Aorta (tissue), 5 donors: ENCODE measurements around the gene FCRLB. TPM values are rescaled to one million over a fixed set of nuclear protein-coding genes. Genes with fewer than 3 reads are reported as not detected.
"Not testable (repeated sequence)": the region's sequence is repeated elsewhere in the genome, so short reads cannot be mapped to it uniquely, and the experiment has no call there.

ENCODE experiments used
- ATAC-seq: fragments of 200-7000 bp; cut with Tn5 transposase; one replicate; pipeline ENCODE4 v1.9.1; 2022; ENCODE audit warnings: moderate library complexity; ENCODE audit not compliant: low FRiP score
- DNase-seq, 2 donors: peaks; one replicate each; pipeline ENCODE4 v3.0.0-alpha.2; 2020
- H3K27ac ChIP-seq, 2 donors: one replicate each; pipeline ENCODE4 v1.5.1; 2013; ENCODE audit warnings: low read length in 2 of 2, mild to moderate bottlenecking in 2 of 2, moderate library complexity in 2 of 2, control low read depth in 1 of 2, inconsistent platforms in 1 of 2, low read depth in 1 of 2
- H3K27me3 ChIP-seq, 2 donors: one replicate each; pipeline ENCODE4 v1.6.1; 2013; ENCODE audit warnings: control low read depth in 1 of 2, low read length in 1 of 2, mild to moderate bottlenecking in 1 of 2, moderate library complexity in 1 of 2; ENCODE audit not compliant: insufficient read depth in 2 of 2, control insufficient read depth in 1 of 2
- H3K36me3 ChIP-seq, 2 donors: one replicate each; pipeline ENCODE4 v1.6.1; 2013; ENCODE audit warnings: control low read depth in 1 of 2, low read length in 1 of 2, mild to moderate bottlenecking in 1 of 2; ENCODE audit not compliant: insufficient read depth in 2 of 2, control insufficient read depth in 1 of 2
- H3K4me1 ChIP-seq, 2 donors: one replicate each; pipeline ENCODE4 v1.6.1; 2013; ENCODE audit warnings: low read length in 2 of 2, control low read depth in 1 of 2, mild to moderate bottlenecking in 1 of 2, moderate library complexity in 1 of 2; ENCODE audit not compliant: insufficient read depth in 2 of 2, control insufficient read depth in 1 of 2
- H3K4me3 ChIP-seq, 2 donors: one replicate each; pipeline ENCODE4 v1.5.1; 2013; ENCODE audit warnings: low read length in 2 of 2, control low read depth in 1 of 2, mild to moderate bottlenecking in 1 of 2
- H3K9me3 ChIP-seq: one replicate; pipeline ENCODE4 v1.6.1; 2013; ENCODE audit warnings: mild to moderate bottlenecking, low read length; ENCODE audit not compliant: control insufficient read depth
- WGBS, 2 donors: extraction: QIAGEN DNeasy Blood & Tissue Kit; methylation state at CpG; one replicate each; pipeline ENCODE4 v1.1.7; 2013; 5-methylcytosine and 5-hydroxymethylcytosine counted together
- intact Hi-C, 2 donors: fragments of 100-400 bp; cut with DNase I; formaldehyde crosslinking; loops; one replicate each; pipeline versions ENCODE4 v1.14.2 to v1.15.0; 2022
- long read RNA-seq, 2 donors: library from polyadenylated mRNA; unstranded; transcript quantifications; one replicate each; pipeline ENCODE4 v2.0.0, GENCODE V29; 2020 to 2021
- polyA plus RNA-seq, 2 donors: library from polyadenylated mRNA; stranded (reverse); fragments of 200-250 nt; gene quantifications; one replicate each; pipeline ENCODE4 v1.2.3, GENCODE V29; 2013
- total RNA-seq, 2 donors: library from RNA; stranded (reverse); fragmentation: NEBNext Ultra II Directional; extraction: Animal tissue kit (Norgen Biotek cat#: 25700); gene quantifications; one replicate each; pipeline ENCODE4 v1.2.1, GENCODE V29; 2021
- donor health status: healthy with polysubstance abuse.
- donor health status: Bipolar disorder and iron deficiency.
- donor health status: DM: no; HTN: no; CAD: no.
- donor health status: DM: no; HTN: no; CAD: no.
- donor health status: DM: yes; HTN: yes; CAD: no.

Gene FCRLB, protein sequence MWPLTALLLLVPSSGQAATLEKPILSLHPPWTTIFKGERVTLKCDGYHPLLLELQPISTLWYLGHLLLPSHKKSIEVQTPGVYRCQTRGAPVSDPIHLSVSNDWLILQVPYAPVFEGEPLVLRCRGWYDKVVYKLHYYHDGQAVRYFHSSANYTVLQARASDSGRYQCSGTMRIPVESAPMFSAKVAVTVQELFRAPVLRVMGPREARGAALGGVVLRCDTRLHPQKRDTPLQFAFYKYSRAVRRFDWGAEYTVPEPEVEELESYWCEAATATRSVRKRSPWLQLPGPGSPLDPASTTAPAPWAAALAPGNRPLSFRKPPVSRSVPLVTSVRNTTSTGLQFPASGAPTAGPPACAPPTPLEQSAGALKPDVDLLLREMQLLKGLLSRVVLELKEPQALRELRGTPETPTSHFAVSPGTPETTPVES
- total RNA-seq (under 1 TPM; 0.49 to 0.66 TPM), polyA plus RNA-seq (1 to 10 TPM in 1 of 2 donors, under 1 TPM in 1; 0.36 to 2.0 TPM)
- long read RNA-seq, donor 1, partial matches to known transcripts: 0 of 2 reads
- long read RNA-seq, donor 1, other reads (novel, unspliced or antisense): 0 of 2 reads
- long read RNA-seq, donor 2: 0 reads

DNA sequence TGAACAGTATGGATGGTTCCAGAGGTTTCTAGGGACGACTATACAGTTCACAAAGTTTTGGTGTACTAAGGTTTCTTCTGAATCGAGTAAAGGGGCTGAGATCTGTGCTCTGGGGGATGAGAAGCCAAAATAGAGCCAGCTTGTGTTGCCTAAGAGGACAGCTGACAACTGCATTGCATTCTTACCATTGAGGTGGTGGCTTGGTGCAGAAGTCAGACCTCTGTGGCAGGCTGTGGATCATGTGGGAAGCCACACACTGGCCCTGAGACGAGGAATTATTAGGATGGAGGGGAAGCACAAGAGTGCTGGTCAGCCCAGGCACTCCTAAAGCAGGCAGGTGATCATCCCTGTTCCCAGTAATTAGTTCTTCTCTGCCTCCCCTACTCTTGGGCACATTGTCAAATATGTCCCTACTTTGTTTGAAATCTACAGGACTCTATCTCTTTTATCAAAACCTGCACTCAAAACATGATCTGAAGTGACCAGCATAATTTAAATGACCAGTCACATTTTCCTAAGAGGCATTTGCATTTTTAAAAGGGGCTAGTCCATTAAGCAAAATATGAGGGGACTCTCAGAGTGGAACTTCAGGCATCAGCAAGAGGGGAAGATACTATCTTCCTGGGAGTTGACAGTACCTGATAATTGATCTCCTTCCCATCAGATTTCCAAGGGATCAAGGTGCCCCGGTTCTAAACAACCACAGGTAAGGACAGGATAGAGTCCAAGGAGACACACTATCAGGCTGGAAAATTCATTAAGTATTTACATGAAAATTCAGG, at the start of gene FCRLB:
TSS of gene FCRLB (plus strand) at position 589 of the 782 bp plus-strand sequence. CDS start 1,129 bp downstream, outside the sequence.
- WGBS, 2 donors: 33 to 55% methylated on average over 4 of the region's 4 CpGs
- Histone ChIP-seq H3K27ac (no peak within 1 kb of the TSS), H3K4me1 (no peaks in the 10 kb centered on the region), H3K27me3 (no peaks in the 10 kb centered on the region), H3K9me3 (no peaks in the 10 kb centered on the region), H3K4me3 (no peak within 1 kb of the TSS), H3K36me3 (no peaks in the 10 kb centered on the region)
- intact Hi-C loops: no loop called here
- DNase-seq: no peak
- no peak for ATAC-seq

DNA sequence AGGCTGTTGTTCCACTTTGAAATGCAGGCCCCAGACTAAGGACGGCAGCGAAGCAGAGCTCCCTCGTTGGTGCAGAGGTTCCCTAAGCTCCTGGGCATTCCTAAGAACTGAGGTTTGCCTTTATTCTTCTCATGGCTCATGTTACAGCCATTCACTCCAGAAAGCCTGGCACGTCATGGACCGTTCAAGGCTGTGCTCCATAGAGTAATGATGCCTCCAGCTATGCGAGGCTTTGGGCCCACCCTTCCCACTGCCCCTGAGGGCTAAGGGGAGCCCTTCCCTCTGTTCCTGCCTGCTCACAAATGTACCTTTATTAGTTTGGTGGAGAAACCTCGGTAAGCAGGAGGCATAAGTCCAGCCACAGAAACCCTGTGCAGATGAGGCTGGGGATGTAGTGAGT, 47.9 kb upstream of the FCRLB start:
- ATAC-seq, H3K4me1 ChIP-seq, H3K27me3 ChIP-seq, H3K9me3 ChIP-seq, H3K4me3 ChIP-seq, H3K27ac ChIP-seq, H3K36me3 ChIP-seq, DNase-seq, intact Hi-C loops: not testable (repeated sequence)
- WGBS, 2 donors: 61 to 76% methylated on average over 5 to 7 of the region's 7 CpGs

DNA sequence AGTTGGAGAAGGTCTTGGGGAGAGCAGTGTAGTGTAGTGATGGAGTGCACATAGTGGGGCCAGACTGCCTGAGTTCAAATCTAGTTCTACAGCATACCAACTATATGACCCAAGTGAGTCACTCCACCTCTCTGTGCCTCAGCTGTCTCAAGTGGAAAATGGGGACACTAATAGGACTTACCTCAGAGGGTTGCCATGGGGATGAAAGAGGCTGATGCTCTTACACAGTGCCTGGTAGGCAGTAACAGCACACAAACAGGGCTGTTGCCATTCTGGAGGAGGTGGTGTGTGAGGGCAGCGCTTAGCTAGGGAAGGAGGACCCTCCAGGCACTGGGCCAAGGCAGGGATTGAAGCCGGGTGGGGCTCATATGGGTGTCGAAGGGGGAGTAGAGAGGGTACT, 46.9 kb upstream of the FCRLB start:
- H3K4me1 ChIP-seq, H3K36me3 ChIP-seq, intact Hi-C loops, H3K27me3 ChIP-seq, H3K4me3 ChIP-seq, H3K9me3 ChIP-seq, H3K27ac ChIP-seq, ATAC-seq, DNase-seq: not testable (repeated sequence)
- 78 to 79% methylated on average over 2 of the region's 3 CpGs for WGBS, 2 donors

DNA sequence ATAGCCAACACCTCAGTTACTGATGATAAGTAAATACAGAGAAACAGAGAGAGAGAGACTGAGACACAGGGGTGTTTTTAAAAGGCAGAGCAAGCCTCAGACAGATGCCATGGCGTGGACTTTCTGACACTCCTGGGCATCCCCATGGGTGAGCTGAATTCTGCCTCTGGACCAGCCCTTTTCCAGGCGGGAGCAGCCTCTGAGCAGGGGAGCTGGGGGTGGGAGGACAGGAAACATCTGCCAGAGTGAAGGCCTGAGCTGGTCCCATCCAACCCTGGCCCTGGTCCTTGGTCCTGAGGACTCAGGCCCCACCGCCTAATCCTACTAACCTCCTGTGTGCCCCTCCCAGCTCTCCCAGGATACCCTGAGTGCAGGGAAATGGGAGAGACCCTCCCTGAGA, 46.4 kb upstream of the FCRLB start:
- WGBS, 2 donors: 90 to 94% methylated on average over 3 of the region's 3 CpGs
- ATAC-seq, intact Hi-C loops, H3K36me3 ChIP-seq, H3K9me3 ChIP-seq, DNase-seq, H3K27ac ChIP-seq, H3K27me3 ChIP-seq, H3K4me1 ChIP-seq, H3K4me3 ChIP-seq: not testable (repeated sequence)

DNA sequence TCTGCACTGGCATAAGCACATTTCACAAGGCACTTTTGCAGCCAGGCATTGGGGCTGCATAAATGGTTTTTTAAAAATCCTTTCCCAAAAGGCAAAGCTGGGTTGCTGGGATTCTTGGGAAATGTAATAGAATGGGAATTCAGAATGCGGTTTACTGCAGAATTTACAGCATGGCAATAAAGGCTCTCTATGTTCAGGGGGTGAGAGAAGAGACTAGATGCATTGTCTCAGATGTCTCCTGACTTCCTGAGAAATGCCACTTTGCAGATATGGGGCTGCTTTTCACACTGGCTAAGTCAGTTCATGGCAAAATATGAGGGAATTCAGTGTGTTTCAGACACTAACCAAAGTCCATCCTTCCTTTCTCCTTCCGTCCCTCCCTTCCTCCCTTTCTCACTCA, 44.9 kb upstream of the FCRLB start:
- no peak overlapping the region for H3K27ac ChIP-seq
- WGBS, 2 donors: 84 to 92% methylated on average over 2 of the region's 2 CpGs
- intact Hi-C loops: no loop called here
- ATAC-seq (no peak), DNase-seq (no peak)
- H3K4me1 ChIP-seq: no peaks in the 10 kb centered on the region
- H3K36me3 ChIP-seq: no peaks in the 10 kb centered on the region
- no peak overlapping the region for H3K4me3 ChIP-seq
- H3K27me3 ChIP-seq: no peaks in the 10 kb centered on the region
- no peaks in the 10 kb centered on the region for H3K9me3 ChIP-seq

DNA sequence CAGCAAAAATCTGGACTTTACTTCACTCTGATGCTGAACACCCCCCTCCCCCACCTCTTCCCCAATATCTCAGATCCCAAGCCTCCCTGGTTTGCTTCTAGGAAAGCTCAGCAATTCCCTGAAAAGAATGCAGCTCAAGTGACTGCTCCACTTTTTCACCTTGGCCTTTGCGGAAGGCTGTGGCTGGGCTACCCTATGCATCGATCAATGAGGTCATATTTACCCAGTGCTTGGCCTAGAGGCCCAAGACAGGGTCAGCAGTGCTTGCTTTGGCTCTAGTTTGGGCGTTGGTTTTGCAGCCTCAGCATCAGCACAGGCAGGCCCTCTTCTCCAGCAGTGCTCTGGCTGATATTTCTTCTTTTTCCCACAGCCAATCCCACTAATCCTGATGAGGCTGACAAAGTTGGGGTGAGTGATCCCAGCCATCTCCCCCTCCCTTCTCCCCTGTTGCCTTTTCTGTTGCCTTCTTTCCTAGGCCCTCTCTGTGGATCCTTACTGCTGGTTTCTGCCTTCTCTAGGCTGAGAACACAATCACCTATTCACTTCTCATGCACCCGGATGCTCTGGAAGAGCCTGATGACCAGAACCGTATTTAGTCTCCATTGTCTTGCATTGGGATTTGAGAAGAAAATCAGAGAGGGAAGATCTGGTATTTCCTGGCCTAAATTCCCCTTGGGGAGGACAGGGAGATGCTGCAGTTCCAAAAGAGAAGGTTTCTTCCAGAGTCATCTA, 44.2 kb upstream of the FCRLB start:
- DNase-seq (no peak), ATAC-seq (no peak)
- WGBS, 2 donors: 58 to 69% methylated on average over 5 of the region's 5 CpGs
- H3K27me3 ChIP-seq: no peaks in the 10 kb centered on the region
- no peak overlapping the region for H3K27ac ChIP-seq
- H3K36me3 ChIP-seq: no peaks in the 10 kb centered on the region
- no peaks in the 10 kb centered on the region for H3K4me1 ChIP-seq
- H3K4me3 ChIP-seq: no peak overlapping the region
- H3K9me3 ChIP-seq: no peaks in the 10 kb centered on the region
- intact Hi-C loops: no loop called here

DNA sequence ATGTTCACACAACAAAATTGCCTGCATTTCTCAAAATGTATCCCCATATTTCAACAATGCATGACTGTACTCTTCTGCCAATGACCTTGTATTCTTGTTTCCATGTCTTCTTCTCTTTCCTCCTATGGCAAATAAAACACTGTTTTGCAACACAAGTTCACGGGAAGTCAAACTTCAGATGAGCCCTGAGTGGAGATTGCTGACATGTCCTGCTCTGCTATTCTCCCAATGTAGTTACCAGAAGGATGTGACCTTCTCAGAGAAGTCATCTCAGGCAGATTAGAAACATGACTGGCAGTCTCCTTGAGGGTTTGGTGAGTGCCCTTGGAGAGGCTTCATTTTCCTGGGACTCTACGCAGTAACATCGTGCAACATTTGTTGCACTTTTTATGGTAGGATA, 42.8 kb upstream of the FCRLB start:
- DNase-seq: no peak
- intact Hi-C loops: no loop called here
- Histone ChIP-seq H3K27me3 (no peaks in the 10 kb centered on the region), H3K9me3 (no peaks in the 10 kb centered on the region), H3K27ac (no peak overlapping the region), H3K4me1 (no peaks in the 10 kb centered on the region), H3K36me3 (no peaks in the 10 kb centered on the region), H3K4me3 (no peak overlapping the region)
- no peak for ATAC-seq
- WGBS, 2 donors: 87 to 91% methylated on average over 3 of the region's 3 CpGs

DNA sequence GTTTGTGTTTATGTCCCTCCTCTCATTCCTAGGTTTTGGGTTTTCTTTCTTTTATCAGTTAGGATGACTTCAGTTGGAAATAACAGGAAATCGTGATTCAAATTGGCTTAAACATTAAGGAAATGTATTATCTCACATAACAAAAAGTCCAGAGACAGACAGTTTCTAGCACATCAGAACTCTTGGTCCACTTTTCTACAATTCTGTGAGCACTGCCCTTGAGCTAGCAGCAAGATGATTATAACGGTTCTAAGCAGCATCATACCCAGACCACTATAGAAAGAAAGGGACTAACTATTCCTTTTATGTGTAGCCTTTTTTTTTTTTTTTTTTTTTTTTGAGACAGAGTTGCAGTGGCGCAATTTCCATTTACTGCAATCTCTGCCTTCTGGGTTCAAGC, 39.5 kb upstream of the FCRLB start:
- H3K9me3 ChIP-seq: no peaks in the 10 kb centered on the region
- intact Hi-C loops: no loop called here
- no peak for DNase-seq
- H3K4me1 ChIP-seq: no peaks in the 10 kb centered on the region
- H3K27ac ChIP-seq: no peak overlapping the region
- H3K4me3 ChIP-seq: no peak overlapping the region
- 74 to 76% methylated on average over 3 of the region's 3 CpGs for WGBS, 2 donors
- no peaks in the 10 kb centered on the region for H3K36me3 ChIP-seq
- no peaks in the 10 kb centered on the region for H3K27me3 ChIP-seq
- no peak for ATAC-seq
